DND-41 (cell line): Measurements from ENCODE around the gene LAPTM5.

Experiments used
- ATAC-seq: fragments of 200-7000 bp; cut with Tn5 transposase; 3 replicates; pipeline ENCODE4 v1.9.1; 2021; ENCODE audit warnings: low read depth; ENCODE audit not compliant: insufficient read depth
- DNase-seq: peaks from one replicate; pipeline ENCODE4 v3.0.0-alpha.2; 2020
- H2AFZ ChIP-seq: 2 replicates; pipeline ENCODE4 v1.6.0; 2012; ENCODE audit warnings: low read depth, low read length
- H3K27ac ChIP-seq: 2 replicates; pipeline ENCODE4 v1.5.1; 2012; ENCODE audit warnings: low read length, inconsistent platforms
- H3K27me3 ChIP-seq: fragments of 200-600 bp; sonication (generic); 2 replicates; pipeline ENCODE4 v1.6.0; 2012; ENCODE audit warnings: low read length, mild to moderate bottlenecking, inconsistent platforms; ENCODE audit not compliant: insufficient read depth, poor library complexity
- H3K36me3 ChIP-seq: 2 replicates; pipeline ENCODE4 v1.5.1; 2012; ENCODE audit warnings: low read length, inconsistent platforms; ENCODE audit not compliant: insufficient read depth
- H3K4me1 ChIP-seq: 2 replicates; pipeline ENCODE4 v1.5.1; 2012; ENCODE audit warnings: mild to moderate bottlenecking, low read length; ENCODE audit not compliant: insufficient read depth
- H3K4me2 ChIP-seq: 2 replicates; pipeline ENCODE4 v1.6.0; 2012; ENCODE audit warnings: mild to moderate bottlenecking, moderate library complexity, low read length, inconsistent platforms; ENCODE audit not compliant: insufficient read depth
- H3K4me3 ChIP-seq, 2 experiments: fragments of 200-600 bp in 1 of 2; shearing (Covaris generic) in 1 of 2; 2 replicates each; pipeline ENCODE4 v1.5.1; 2012 to 2016; ENCODE audit warnings: inconsistent platforms in 2 of 2, low read length in 2 of 2, mild to moderate bottlenecking in 2 of 2, low read depth in 1 of 2, moderate library complexity in 1 of 2
- H3K79me2 ChIP-seq: 2 replicates; pipeline ENCODE4 v1.6.0; 2012; ENCODE audit warnings: low read length, inconsistent platforms; ENCODE audit not compliant: insufficient read depth
- H3K9ac ChIP-seq: 2 replicates; pipeline ENCODE4 v1.6.0; 2012; ENCODE audit warnings: low read depth, mild to moderate bottlenecking, inconsistent platforms, low read length, moderate library complexity
- H3K9me3 ChIP-seq: 2 replicates; pipeline ENCODE4 v1.5.1; 2012; ENCODE audit warnings: low read length, moderate library complexity, mild to moderate bottlenecking, inconsistent platforms; ENCODE audit not compliant: insufficient read depth, severe bottlenecking
- H4K20me1 ChIP-seq: 2 replicates; pipeline ENCODE4 v1.6.0; 2012; ENCODE audit warnings: low read length; ENCODE audit not compliant: insufficient read depth
- EZH2 ChIP-seq: IDR thresholded peaks from 3 replicates; pipeline ENCODE4 v1.6.1; 2012; ENCODE audit warnings: borderline replicate concordance, low read depth, mild to moderate bottlenecking, moderate library complexity, low read length, inconsistent platforms; ENCODE audit not compliant: severe bottlenecking
- TF ChIP-seq, protein P1 (sequence below): IDR thresholded peaks from 2 replicates; pipeline ENCODE4 v1.5.1; 2012; ENCODE audit warnings: borderline replicate concordance, low read length, moderate library complexity, mild to moderate bottlenecking; ENCODE audit not compliant: poor library complexity, severe bottlenecking; ENCODE audit errors: extremely low read depth

LAPTM5 gene

DNA sequence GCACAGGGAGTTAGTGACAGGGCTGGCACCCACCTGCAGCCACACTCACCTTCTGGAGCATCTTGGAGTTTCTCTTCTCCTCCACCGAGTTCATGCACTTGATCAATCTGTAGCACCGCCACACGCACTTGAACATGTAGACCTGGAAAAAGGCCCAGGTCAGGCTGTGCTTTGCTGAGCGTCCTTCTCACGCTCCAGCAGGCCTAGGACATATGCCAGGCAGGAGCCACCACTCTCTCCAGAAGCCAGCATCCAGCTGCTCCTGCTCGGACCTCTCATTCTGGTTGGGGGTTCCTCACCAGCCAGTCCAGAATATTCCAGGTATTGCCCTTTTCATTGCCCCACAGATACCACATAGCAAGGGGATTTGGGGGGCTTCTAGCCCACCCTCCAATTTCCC lies 22.4 kb downstream of the LAPTM5 start:
- DNase-seq = no peak
- Histone ChIP-seq H3K27ac (no peak overlapping the region), H3K4me3 (no peak overlapping the region), H3K9me3 (no peaks in the 10 kb centered on the region), H3K79me2 (no peaks in the 10 kb centered on the region), H3K27me3 (no peaks in the 10 kb centered on the region), H4K20me1 (no peaks in the 10 kb centered on the region), H2AFZ (no peak overlapping the region), H3K9ac (no peak overlapping the region), H3K4me1 (no peaks in the 10 kb centered on the region), H3K36me3 (peaks cover 32% of the 10 kb centered on the region), H3K4me2 (no peak overlapping the region)
- TF ChIP-seq, protein P1, sequence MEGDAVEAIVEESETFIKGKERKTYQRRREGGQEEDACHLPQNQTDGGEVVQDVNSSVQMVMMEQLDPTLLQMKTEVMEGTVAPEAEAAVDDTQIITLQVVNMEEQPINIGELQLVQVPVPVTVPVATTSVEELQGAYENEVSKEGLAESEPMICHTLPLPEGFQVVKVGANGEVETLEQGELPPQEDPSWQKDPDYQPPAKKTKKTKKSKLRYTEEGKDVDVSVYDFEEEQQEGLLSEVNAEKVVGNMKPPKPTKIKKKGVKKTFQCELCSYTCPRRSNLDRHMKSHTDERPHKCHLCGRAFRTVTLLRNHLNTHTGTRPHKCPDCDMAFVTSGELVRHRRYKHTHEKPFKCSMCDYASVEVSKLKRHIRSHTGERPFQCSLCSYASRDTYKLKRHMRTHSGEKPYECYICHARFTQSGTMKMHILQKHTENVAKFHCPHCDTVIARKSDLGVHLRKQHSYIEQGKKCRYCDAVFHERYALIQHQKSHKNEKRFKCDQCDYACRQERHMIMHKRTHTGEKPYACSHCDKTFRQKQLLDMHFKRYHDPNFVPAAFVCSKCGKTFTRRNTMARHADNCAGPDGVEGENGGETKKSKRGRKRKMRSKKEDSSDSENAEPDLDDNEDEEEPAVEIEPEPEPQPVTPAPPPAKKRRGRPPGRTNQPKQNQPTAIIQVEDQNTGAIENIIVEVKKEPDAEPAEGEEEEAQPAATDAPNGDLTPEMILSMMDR = no peak
- no peak for TF ChIP-seq EZH2
- no peak for ATAC-seq

DNA sequence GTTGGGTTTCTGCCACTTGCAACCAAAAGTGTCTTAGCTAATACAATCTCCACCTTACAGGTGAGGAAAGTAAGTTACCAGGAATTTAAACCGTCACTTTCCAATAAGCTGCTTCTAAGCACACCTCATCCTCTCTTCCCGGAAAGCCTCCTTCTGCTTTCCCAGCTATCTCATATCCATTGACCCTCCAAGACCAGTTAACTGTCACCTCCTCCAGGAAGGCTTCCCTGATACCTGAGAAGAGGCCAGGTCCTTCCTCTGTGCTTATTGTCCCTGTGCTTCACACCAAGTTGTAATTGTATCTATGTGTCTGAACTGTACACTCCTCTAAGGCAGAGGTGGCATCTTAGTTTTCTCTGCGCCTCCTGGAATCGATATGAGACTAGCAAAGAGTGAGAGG lies 23.0 kb downstream of the LAPTM5 start:
- DNase-seq (no peak), ATAC-seq (no peak)
- H3K4me1 ChIP-seq = no peaks in the 10 kb centered on the region
- H3K9me3 ChIP-seq = no peaks in the 10 kb centered on the region
- no peak overlapping the region for H3K4me2 ChIP-seq
- no peak overlapping the region for H3K27ac ChIP-seq
- no peaks in the 10 kb centered on the region for H3K27me3 ChIP-seq
- H3K79me2 ChIP-seq = no peaks in the 10 kb centered on the region
- H3K9ac ChIP-seq = no peak overlapping the region
- TF ChIP-seq, protein P1 = no peak
- no peak for TF ChIP-seq EZH2
- no peak overlapping the region for H2AFZ ChIP-seq
- H3K4me3 ChIP-seq = no peak overlapping the region
- H4K20me1 ChIP-seq = no peaks in the 10 kb centered on the region
- peaks cover 29% of the 10 kb centered on the region for H3K36me3 ChIP-seq

DNA sequence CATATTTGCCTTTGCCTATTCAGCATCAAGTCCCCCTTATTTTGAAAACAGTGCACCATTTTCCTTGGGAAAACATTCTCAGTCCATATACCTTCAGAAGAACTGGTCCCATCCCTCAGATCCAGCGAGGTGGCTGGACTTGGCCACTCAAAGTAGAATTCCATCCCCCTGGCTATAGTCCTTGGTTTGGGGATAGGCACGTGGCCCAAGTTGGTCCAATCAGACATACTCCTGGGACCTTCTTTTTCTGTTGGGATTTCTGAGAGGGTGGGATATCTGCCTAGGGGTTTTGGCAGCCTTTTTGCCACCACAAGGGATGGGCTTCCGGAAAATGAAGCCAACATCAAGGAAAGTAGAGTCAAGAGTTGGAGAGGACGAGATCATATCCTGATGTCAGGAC lies 23.5 kb downstream of the LAPTM5 start:
- DNase-seq (no peak), ATAC-seq (no peak)

More for the DNA sequence above, 23.5 kb downstream of the LAPTM5 start:
- Histone ChIP-seq H4K20me1 (no peaks in the 10 kb centered on the region), H3K27ac (no peak overlapping the region), H3K9ac (no peak overlapping the region), H3K4me2 (no peak overlapping the region), H3K9me3 (no peaks in the 10 kb centered on the region), H3K4me3 (no peak overlapping the region), H3K27me3 (no peaks in the 10 kb centered on the region), H3K36me3 (peaks cover 25% of the 10 kb centered on the region), H3K4me1 (no peaks in the 10 kb centered on the region), H2AFZ (no peak overlapping the region), H3K79me2 (no peaks in the 10 kb centered on the region)
- no peak for TF ChIP-seq EZH2
- TF ChIP-seq, protein P1 = no peak
